Type B pancreatic cell (in vitro differentiated cells): ENCODE results near the gene FBXO48. TPM values are rescaled to one million over a fixed set of nuclear protein-coding genes. Genes with fewer than 3 reads are reported as not detected.

Source experiments
- DNase-seq: peaks from one replicate; pipeline ENCODE4 v3.0.0; 2021; ENCODE audit warnings: mixed read lengths; ENCODE audit not compliant: unreplicated experiment; ENCODE audit errors: extremely low spot score
- H3K27ac Mint-ChIP-seq: 2 replicates; pipeline ENCODE4 v1.8.0; 2021; ENCODE audit warnings: mild to moderate bottlenecking, mixed read lengths
- H3K27me3 Mint-ChIP-seq: 2 replicates; pipeline ENCODE4 v1.8.0; 2021; ENCODE audit warnings: mixed read lengths
- H3K36me3 Mint-ChIP-seq: 2 replicates; pipeline ENCODE4 v1.8.0; 2021; ENCODE audit warnings: mixed read lengths
- H3K4me1 Mint-ChIP-seq: one replicate; pipeline ENCODE4 v1.8.0; 2021; ENCODE audit warnings: mixed read lengths; ENCODE audit not compliant: unreplicated experiment
- H3K4me3 Mint-ChIP-seq: 2 replicates; pipeline ENCODE4 v1.8.0; 2021; ENCODE audit warnings: mild to moderate bottlenecking, mixed read lengths
- H3K9me3 Mint-ChIP-seq: 2 replicates; pipeline ENCODE4 v1.8.0; 2021; ENCODE audit warnings: mixed read lengths
- total RNA-seq: library from RNA; stranded (reverse); gene quantifications from 2 replicates; pipeline ENCODE4 v1.2.1, GENCODE V29; 2021; ENCODE audit warnings: low replicate concordance
- TF ChIP-seq, protein P1 (sequence below): fragments of 200-600 bp; sonication (generic); conservative IDR thresholded peaks from 2 replicates; pipeline ENCODE4 v1.5.0; 2021; ENCODE audit warnings: antibody characterized with exemption, mild to moderate bottlenecking

FBXO48 gene
- total RNA-seq, 1 donor from 2014 or later = 2.0 TPM

GRCh38 chr2:68426848-68427579 is 40.1 kb downstream of the FBXO48 start:
- H3K4me1 Mint-ChIP-seq = no peaks in the 10 kb centered on the region
- no peak overlapping the region for H3K4me3 Mint-ChIP-seq
- TF ChIP-seq, protein P1, sequence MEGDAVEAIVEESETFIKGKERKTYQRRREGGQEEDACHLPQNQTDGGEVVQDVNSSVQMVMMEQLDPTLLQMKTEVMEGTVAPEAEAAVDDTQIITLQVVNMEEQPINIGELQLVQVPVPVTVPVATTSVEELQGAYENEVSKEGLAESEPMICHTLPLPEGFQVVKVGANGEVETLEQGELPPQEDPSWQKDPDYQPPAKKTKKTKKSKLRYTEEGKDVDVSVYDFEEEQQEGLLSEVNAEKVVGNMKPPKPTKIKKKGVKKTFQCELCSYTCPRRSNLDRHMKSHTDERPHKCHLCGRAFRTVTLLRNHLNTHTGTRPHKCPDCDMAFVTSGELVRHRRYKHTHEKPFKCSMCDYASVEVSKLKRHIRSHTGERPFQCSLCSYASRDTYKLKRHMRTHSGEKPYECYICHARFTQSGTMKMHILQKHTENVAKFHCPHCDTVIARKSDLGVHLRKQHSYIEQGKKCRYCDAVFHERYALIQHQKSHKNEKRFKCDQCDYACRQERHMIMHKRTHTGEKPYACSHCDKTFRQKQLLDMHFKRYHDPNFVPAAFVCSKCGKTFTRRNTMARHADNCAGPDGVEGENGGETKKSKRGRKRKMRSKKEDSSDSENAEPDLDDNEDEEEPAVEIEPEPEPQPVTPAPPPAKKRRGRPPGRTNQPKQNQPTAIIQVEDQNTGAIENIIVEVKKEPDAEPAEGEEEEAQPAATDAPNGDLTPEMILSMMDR = no peak
- H3K36me3 Mint-ChIP-seq = no peaks in the 10 kb centered on the region
- no peak overlapping the region for H3K27ac Mint-ChIP-seq
- H3K27me3 Mint-ChIP-seq = peaks cover 11% of the 10 kb centered on the region
- DNase-seq = no peak
- H3K9me3 Mint-ChIP-seq = peaks cover under 1% of the 10 kb centered on the region

GRCh38 chr2:68426446-68426845 is 40.6 kb downstream of the FBXO48 start:
- no peak for DNase-seq
- Mint-ChIP-seq H3K9me3 (peaks cover 3% of the 10 kb centered on the region), H3K27ac (no peak overlapping the region), H3K4me1 (no peaks in the 10 kb centered on the region), H3K4me3 (no peak overlapping the region), H3K27me3 (peaks cover 17% of the 10 kb centered on the region), H3K36me3 (no peaks in the 10 kb centered on the region)
- TF ChIP-seq, protein P1 = no peak

DNA sequence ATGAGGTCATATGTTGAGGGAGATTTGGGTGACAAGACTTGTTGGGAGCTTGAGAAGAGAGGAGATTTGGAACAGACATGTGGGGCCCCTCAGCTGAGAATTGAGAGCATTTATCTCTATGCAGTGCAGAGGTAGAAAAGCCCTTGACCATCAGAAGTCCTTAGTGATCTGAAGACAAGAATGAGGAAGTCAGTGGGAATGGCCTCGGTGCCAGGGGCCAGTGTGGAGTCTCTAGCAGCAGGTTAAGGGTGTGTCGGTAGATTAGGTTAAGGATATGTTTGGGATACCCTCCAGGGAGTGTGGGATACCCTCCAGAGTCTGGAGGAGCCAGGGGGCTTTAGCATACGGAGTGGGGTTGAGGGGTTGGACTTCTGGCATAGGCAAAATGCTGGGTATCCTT is 41.6 kb downstream of the FBXO48 start:
- TF ChIP-seq, protein P1 = no peak
- Mint-ChIP-seq H3K4me1 (no peaks in the 10 kb centered on the region), H3K27me3 (peaks cover 18% of the 10 kb centered on the region), H3K4me3 (no peak overlapping the region), H3K9me3 (peaks cover 3% of the 10 kb centered on the region), H3K36me3 (no peaks in the 10 kb centered on the region), H3K27ac (no peak overlapping the region)
- DNase-seq = no peak

GRCh38 chr2:68423966-68424650 is 43.0 kb downstream of the FBXO48 start:
- Mint-ChIP-seq H3K36me3 (no peaks in the 10 kb centered on the region), H3K27ac (no peak overlapping the region), H3K27me3 (peaks cover 15% of the 10 kb centered on the region), H3K4me3 (no peak overlapping the region), H3K9me3 (peaks cover 3% of the 10 kb centered on the region), H3K4me1 (no peaks in the 10 kb centered on the region)
- no peak for DNase-seq
- TF ChIP-seq, protein P1 = no peak

DNA sequence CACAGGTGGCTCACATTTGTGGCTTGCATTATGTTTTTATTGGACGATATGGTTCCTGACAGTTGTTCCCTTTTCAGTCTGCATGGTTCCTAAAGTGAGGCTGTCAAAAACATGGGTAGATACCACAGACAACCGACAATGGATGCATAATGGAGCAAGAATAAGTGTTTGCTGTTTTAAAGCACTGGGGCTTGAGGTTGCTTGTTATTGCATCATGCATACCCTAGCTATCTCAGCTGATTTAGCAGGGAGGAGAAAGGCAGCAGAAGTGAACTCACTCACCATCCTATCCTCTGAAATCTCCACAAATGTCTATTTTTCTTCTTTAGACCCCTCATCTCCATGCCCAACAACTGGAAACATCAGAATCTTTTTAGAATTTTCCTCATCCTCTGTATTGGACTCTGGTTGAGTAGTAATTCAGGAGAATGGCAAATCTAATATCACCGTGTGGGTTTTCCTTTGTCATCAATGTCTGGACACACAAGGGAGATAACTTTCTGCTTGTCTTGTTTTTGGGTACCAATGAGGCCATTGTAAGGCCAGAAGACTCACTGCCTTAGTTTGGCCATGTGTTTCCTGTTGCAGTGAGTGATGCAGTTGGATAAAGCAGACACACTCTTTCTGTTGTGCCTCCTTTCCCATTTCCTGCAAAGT is 46.7 kb downstream of the FBXO48 start:
- Mint-ChIP-seq H3K36me3 (no peaks in the 10 kb centered on the region), H3K9me3 (peaks cover 3% of the 10 kb centered on the region), H3K4me3 (no peak overlapping the region), H3K27me3 (peaks cover 11% of the 10 kb centered on the region), H3K27ac (no peak overlapping the region), H3K4me1 (no peaks in the 10 kb centered on the region)
- TF ChIP-seq, protein P1 = no peak
- DNase-seq = no peak
